ENCODE measurements around the gene MROH2A.
"Not testable (repeated sequence)": the region's sequence is repeated elsewhere in the genome, so short reads cannot be mapped to it uniquely, and the experiment has no call there.

MROH2A gene

DNA sequence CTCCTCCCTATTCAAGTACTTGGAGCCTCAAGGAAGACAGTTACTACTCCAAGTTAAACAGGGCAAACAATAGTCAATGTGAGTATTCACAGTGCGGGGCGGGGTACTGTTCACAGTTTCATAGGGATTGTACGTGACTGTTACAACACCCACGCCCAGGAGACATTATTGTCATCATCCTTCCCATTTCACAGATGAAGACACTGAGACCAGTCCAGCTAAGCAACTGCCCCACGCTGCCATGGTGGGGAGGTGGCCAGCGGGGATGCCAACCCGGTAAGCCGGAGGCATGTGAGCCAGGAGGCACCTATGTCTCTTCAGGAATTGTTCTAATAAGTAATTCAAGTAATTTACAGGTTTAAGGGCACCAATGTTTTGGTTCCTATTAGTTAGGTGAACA lies 75.2 kb downstream of the MROH2A start:
- no peak for DNase-seq (ENCODE audit: low spot score)

GRCh38 chr2:233853883-233854240 lies 75.7 kb downstream of the MROH2A start:
- no peak for DNase-seq (ENCODE audit: low spot score)

DNA sequence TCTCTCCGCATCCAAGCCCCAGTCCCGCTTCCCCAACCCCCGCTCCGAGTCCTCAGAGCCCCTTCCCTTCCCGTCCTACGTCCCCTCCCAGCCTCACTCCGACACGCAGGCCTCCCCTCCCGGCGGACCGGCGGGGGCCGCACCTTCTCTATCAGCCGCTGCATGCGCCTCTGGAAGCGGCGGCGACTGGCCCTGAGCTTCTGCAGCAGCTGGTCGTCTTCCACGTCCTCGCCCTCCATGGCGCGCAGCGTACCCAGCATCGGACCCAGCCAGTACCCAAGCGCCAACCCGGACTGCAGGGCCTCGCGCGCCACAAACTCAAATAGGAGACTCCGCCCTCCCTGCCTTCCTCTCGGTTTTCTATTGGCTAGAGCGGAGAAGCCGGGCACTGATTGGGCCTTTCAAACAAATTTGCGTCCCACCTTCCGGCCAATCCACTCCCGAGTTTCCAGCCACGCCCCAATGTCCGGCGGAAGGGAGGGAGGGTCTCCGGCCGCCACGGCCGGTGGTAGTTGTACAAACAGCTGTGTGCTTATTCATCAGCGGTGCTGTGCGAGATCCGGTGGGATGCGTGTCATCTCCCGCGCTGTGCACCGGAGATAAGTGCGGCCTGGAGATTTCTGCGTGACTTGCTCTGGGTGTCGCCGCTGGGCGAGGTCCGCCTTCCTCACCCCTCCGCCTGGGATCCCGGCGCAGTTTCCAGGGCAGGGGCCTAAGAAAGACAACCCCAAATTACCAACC lies 76.3 kb downstream of the MROH2A start, which contains the start of gene HJURP:
Gene HJURP (minus strand): TSS at position 295 of the 741 bp plus-strand sequence. CDS start 35 bp downstream, at position 260.
- peak; percentile 94 for DNase-seq (ENCODE audit: low spot score)

DNA sequence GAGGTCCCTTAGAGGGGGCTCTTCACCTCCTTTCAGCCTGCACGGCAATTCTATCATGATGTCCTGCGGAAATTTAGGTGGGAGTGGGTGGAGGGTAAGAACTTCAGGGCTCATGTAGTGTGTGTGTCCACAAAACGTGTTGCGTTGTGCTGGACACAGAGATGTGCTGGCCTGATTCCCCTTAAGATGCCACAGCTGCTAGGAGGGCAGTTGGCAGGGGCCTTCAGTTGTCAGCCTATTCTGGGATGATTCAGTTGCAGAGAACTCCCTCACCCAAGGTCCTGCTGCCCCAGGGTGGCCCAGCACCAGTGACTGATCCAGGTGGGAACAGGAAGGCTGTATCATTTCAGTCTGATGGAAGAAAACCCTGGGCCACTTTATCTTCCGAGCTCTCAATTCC lies 77.2 kb downstream of the MROH2A start:
- DNase-seq (ENCODE audit: low spot score): no peak

GRCh38 chr2:233856184-233856583 lies 78.1 kb downstream of the MROH2A start:
- no peak for DNase-seq (ENCODE audit: low spot score)

- no peak for DNase-seq (ENCODE audit: low spot score)
These were observed 79.5 kb downstream of the MROH2A start for GRCh38 chr2:233857511-233858141.

- DNase-seq (ENCODE audit: low spot score): no peak
These were observed 80.2 kb downstream of the MROH2A start for GRCh38 chr2:233858331-233858730.

GRCh38 chr2:233862261-233862768 lies 84.2 kb downstream of the MROH2A start:
- no peak for DNase-seq (ENCODE audit: low spot score)

- DNase-seq (ENCODE audit: low spot score): no peak
These were observed 87.7 kb downstream of the MROH2A start for GRCh38 chr2:233865838-233866237.

DNA sequence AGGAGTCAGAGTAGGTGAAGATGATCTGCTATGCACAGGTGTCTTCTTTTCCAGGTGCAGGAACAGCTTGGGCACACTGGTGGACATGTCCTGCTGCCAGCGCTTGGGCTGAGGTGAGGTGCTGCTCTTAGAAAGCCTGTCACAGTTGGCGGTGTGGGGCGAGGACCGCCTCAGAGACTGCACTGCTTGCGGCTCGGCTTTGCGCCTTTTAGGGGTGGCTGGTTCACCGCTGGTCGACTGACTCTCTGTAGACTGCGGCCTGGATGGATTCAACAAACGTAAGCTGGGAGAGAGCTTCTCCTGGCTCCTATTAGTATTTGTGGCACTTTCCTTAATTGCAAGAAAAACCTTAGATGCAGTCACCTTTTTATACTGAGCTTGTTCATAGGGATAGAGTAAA lies 88.3 kb downstream of the MROH2A start:
- DNase-seq (ENCODE audit: low spot score): no peak

DNA sequence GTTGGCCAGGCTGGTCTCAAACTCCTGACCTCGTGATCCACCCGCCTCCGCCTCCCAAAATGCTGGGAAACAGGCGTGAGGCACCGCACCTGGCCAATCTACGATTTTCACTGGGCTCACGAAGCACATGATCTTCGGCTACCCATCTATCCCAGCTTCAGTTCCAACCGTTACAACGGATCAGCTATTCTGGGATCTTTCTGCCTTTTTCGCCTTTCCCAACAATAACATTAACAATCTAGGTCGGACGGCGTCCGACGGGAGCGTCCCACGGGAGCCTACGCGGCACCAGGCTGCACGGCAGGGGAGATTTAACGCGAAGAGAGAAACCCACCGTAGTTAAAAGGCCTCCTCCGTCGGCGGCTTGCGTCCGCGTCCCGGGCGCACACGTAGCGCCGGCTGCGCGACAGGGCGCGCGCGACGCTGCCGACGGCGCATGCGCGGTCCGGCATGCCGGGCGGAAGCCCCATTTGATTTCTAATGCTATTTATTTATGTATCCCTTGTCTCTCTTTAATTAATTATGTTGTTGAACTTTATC lies 89.9 kb downstream of the MROH2A start, which contains the start of gene MSL3B:
Gene MSL3B (minus strand): TSS at position 394 of the 540 bp plus-strand sequence.
- DNase-seq (ENCODE audit: low spot score): no peak

DNA sequence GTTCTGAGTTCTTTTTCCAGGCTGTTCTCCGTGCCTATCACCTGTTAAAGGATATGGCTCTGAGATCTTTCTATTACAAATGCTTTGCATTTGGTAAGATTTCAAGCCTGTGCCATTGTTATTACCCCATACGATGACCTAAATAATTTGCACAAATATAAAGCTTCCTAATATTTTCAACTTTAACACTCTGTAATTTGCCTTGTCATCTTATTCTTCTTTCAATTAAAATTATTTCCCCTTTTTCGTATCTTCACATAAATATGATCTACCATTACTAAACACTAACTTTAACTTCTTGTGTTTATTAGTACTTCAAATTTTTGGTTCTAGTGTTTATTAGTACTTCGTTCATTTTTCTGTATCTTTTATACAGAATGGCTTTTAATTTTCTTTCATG lies 93.3 kb downstream of the MROH2A start:
- no peak for DNase-seq (ENCODE audit: low spot score)

- not testable (repeated sequence) for DNase-seq (ENCODE audit: low spot score)
These were observed 94.0 kb downstream of the MROH2A start for GRCh38 chr2:233872125-233872524.

- no peak for DNase-seq (ENCODE audit: low spot score)
These were observed 104.2 kb downstream of the MROH2A start for GRCh38 chr2:233882353-233882752.
